GM06990 (cell line): ENCODE data around the gene WASF2.

ENCODE experiments used
- DNase-seq: peaks from one replicate; pipeline ENCODE4 v3.0.0-alpha.2; 2011; ENCODE audit not compliant: insufficient read length; ENCODE audit errors: extremely low read depth
- H3K27me3 ChIP-seq: replicated peaks from 2 replicates; pipeline ENCODE4 v1.6.0; 2011; ENCODE audit warnings: low read length; ENCODE audit not compliant: control insufficient read depth, insufficient read depth
- H3K36me3 ChIP-seq: 2 replicates; pipeline ENCODE4 v1.5.1; 2011; ENCODE audit warnings: low read length; ENCODE audit not compliant: control insufficient read depth, insufficient read depth
- H3K4me3 ChIP-seq: replicated peaks from 2 replicates; pipeline ENCODE4 v1.5.1; 2011; ENCODE audit warnings: low read depth, mild to moderate bottlenecking, control low read depth, low read length
- CTCF ChIP-seq: IDR thresholded peaks from 2 replicates; pipeline ENCODE4 v1.5.1; 2011; ENCODE audit warnings: low read length, control low read depth, mild to moderate bottlenecking, inconsistent platforms; ENCODE audit not compliant: insufficient read depth, poor library complexity, severe bottlenecking

Gene WASF2

GRCh38 chr1:27445177-27445936 is 44.6 kb downstream of the WASF2 start:
- H3K4me3 ChIP-seq, result peak overlapping the region; percentile 16
- peaks cover 2% of the 10 kb centered on the region; the same call in 1 of the 2 replicates for H3K36me3 ChIP-seq
- no peak for DNase-seq
- no peak for TF ChIP-seq CTCF
- H3K27me3 ChIP-seq, result no peaks in the 10 kb centered on the region

GRCh38 chr1:27444632-27445031 is 45.3 kb downstream of the WASF2 start:
- no peak for TF ChIP-seq CTCF
- no peak overlapping the region for H3K4me3 ChIP-seq
- peaks cover 2% of the 10 kb centered on the region; the same call in 1 of the 2 replicates for H3K36me3 ChIP-seq
- no peak for DNase-seq
- H3K27me3 ChIP-seq, result no peaks in the 10 kb centered on the region

GRCh38 chr1:27439150-27439549 is 50.8 kb downstream of the WASF2 start:
- Histone ChIP-seq H3K27me3 (no peaks in the 10 kb centered on the region), H3K4me3 (no peak overlapping the region), H3K36me3 (peaks cover 2% of the 10 kb centered on the region; the same call in 1 of the 2 replicates)
- DNase-seq, result no peak
- no peak for TF ChIP-seq CTCF

GRCh38 chr1:27438621-27439061 is 51.3 kb downstream of the WASF2 start:
- TF ChIP-seq CTCF, result no peak
- no peak overlapping the region; the same call in 1 of the 2 replicates for H3K4me3 ChIP-seq
- no peaks in the 10 kb centered on the region; the same call in 1 of the 2 replicates for H3K36me3 ChIP-seq
- DNase-seq, result no peak
- no peaks in the 10 kb centered on the region for H3K27me3 ChIP-seq

- Histone ChIP-seq H3K36me3 (no peaks in the 10 kb centered on the region; the same call in 1 of the 2 replicates), H3K4me3 (peak overlapping the region; percentile 20; the same call in 1 of the 2 replicates), H3K27me3 (no peaks in the 10 kb centered on the region)
- no peak for DNase-seq
- TF ChIP-seq CTCF, result no peak
These were observed 53.5 kb downstream of the WASF2 start for GRCh38 chr1:27436204-27437159.
